Left ventricle myocardium inferior (tissue), 1 donor: ENCODE data around the gene SLC6A7. TPM values are rescaled to one million over a fixed set of nuclear protein-coding genes. Genes with fewer than 3 reads are reported as not detected.

ENCODE experiments used
- DNase-seq: peaks from one replicate; pipeline ENCODE4 v3.0.0-alpha.2; 2020
- H3K27ac ChIP-seq: fragments of 200-600 bp; replicated peaks from 2 replicates; pipeline ENCODE4 v1.8.0; 2021
- H3K27me3 ChIP-seq: fragments of 200-600 bp; 2 replicates; pipeline ENCODE4 v1.8.0; 2021; ENCODE audit warnings: low read depth
- H3K36me3 ChIP-seq: fragments of 200-600 bp; 2 replicates; pipeline ENCODE4 v1.8.0; 2021
- H3K4me1 ChIP-seq: fragments of 200-600 bp; 2 replicates; pipeline ENCODE4 v1.8.0; 2021
- H3K4me3 ChIP-seq: fragments of 200-600 bp; 2 replicates; pipeline ENCODE4 v1.8.0; 2021; ENCODE audit warnings: mild to moderate bottlenecking, moderate library complexity
- H3K9me3 ChIP-seq: fragments of 200-600 bp; replicated peaks from 2 replicates; pipeline ENCODE4 v1.8.0; 2021
- intact Hi-C: fragments of 100-400 bp; cut with micrococcal nuclease; formaldehyde crosslinking; loops from one replicate; pipeline ENCODE4 v1.11.0; 2022
- total RNA-seq: library from RNA; stranded (reverse); fragmentation: NEBNext Ultra II Directional; extraction: Animal tissue kit (Norgen Biotek cat#: 25700); gene quantifications from one replicate; pipeline ENCODE4 v1.2.1, GENCODE V29; 2021
- TF ChIP-seq, protein P1 (sequence below): fragments of 200-600 bp; IDR thresholded peaks from 2 replicates; pipeline ENCODE4 v1.8.0; 2021; ENCODE audit warnings: antibody characterized with exemption, mild to moderate bottlenecking, borderline replicate concordance
- donor health status: DM: no; HTN: yes; CAD: no; lungs with severe emphysema.

Gene SLC6A7
- total RNA-seq, 1 donor from 2014 or later, result not detected

DNA sequence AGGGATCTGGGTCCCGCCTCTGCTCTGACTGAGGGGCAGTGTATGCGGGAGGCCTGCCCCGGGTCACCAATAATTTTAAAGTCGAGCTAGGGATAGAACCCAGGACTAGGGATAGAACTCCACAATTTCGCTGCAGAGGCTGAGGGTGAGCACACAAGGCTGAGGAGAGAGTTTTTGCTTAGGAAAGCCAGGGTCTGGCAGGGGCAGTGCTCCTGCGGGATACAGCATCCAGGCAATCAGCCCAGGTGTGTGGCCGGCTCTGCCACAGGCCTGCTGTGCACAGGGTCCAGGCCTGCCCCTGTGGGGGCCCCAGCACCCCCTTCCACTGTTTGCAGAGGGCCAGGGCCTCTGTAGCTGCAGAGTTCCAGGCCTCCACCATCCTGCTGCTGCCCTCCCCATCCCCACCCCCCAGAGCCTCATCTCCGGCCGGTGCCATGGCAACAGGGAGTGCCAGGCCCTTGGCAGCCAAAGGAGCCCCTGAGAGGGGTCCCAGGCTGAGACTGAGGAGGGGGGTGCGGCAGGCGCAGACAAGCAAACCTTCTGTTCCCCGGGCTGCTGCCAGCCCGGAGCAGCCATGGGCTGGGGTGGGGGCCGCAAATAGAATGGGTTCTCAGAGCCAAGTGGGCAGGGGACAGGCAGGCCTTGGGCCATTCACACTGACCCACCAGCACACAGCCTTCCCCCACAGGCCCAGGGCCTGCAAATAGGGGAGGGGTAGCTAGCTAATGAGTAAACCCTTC lies 42.8 kb upstream of the SLC6A7 start:
- no peak for DNase-seq
- peak overlapping the region; percentile 69 for H3K4me3 ChIP-seq

DNA sequence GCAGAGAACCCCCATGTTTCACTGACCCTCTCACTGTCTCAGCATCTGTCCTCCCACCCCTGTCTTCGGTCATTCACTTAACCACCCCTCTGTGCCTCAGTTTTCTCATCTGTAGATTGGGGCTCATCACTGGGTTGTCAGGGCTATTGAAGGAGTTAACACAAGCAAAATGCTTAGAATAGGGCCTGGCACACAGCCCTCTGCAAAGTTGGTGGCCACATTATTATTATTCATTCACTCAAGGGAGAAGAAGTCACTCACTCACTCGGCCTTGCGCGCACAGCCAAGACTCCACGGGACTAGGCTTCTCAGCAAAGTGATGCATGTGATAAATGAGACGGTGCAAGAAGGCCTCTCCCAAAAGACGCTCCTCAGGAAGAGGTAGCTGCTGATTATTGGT lies 42.2 kb upstream of the SLC6A7 start:
- peak overlapping the region; percentile 89 for H3K27ac ChIP-seq
- no peaks in the 10 kb centered on the region for H3K36me3 ChIP-seq
- H3K4me3 ChIP-seq, result peak overlapping the region; percentile 69
- H3K4me1 ChIP-seq, result peaks cover 61% of the 10 kb centered on the region
- DNase-seq, result no peak
- intact Hi-C loops, result no loop called here
- TF ChIP-seq, protein P1, sequence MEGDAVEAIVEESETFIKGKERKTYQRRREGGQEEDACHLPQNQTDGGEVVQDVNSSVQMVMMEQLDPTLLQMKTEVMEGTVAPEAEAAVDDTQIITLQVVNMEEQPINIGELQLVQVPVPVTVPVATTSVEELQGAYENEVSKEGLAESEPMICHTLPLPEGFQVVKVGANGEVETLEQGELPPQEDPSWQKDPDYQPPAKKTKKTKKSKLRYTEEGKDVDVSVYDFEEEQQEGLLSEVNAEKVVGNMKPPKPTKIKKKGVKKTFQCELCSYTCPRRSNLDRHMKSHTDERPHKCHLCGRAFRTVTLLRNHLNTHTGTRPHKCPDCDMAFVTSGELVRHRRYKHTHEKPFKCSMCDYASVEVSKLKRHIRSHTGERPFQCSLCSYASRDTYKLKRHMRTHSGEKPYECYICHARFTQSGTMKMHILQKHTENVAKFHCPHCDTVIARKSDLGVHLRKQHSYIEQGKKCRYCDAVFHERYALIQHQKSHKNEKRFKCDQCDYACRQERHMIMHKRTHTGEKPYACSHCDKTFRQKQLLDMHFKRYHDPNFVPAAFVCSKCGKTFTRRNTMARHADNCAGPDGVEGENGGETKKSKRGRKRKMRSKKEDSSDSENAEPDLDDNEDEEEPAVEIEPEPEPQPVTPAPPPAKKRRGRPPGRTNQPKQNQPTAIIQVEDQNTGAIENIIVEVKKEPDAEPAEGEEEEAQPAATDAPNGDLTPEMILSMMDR, result no peak
- H3K27me3 ChIP-seq, result no peaks in the 10 kb centered on the region
- H3K9me3 ChIP-seq, result no peaks in the 10 kb centered on the region

More for the DNA sequence above, 42.8 kb upstream of the SLC6A7 start:
- peak overlapping the region; percentile 89 for H3K27ac ChIP-seq
- no peaks in the 10 kb centered on the region for H3K9me3 ChIP-seq
- no peaks in the 10 kb centered on the region for H3K27me3 ChIP-seq
- TF ChIP-seq, protein P1, result no peak
- intact Hi-C loops, result no loop called here
- no peaks in the 10 kb centered on the region for H3K36me3 ChIP-seq
- peaks cover 67% of the 10 kb centered on the region for H3K4me1 ChIP-seq

DNA sequence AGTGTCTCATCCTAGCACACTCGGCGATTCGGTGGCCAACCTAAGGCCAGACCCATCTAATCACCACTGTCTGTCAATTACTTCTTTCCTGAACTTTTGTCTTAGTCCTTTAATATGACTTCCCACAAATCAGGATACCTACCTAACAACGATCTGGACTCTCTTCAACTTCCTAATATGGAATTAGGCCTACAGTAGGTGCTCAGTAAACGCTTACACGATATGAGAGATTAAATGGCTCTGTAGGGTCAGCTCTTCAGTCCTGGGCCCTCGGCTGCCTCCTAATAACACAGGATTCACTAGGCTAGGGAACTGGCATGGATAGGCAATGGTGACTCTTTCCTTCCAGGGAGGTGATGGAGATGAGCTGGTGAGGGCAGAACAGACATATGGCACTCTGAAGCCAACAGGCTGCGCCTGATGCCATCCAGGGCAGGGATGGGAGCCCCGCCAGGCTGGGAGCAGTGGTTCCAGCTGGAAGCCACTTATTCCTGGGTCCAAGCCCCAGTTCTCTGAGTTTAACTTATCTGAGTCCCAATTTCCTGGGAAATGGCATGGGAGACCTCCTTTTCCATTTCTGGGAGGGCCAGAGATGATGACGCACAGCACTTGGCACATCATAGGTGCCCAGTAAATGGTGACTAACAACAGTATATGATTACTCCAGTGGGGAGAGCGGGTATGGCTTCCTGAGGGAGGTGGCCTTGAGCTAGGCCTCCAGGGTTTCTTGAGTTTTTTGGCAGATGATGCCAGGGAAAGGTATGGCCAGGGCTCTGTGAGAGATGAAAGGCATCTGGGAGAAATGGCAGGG lies 41.5 kb upstream of the SLC6A7 start:
- peaks cover 54% of the 10 kb centered on the region for H3K4me1 ChIP-seq

DNA sequence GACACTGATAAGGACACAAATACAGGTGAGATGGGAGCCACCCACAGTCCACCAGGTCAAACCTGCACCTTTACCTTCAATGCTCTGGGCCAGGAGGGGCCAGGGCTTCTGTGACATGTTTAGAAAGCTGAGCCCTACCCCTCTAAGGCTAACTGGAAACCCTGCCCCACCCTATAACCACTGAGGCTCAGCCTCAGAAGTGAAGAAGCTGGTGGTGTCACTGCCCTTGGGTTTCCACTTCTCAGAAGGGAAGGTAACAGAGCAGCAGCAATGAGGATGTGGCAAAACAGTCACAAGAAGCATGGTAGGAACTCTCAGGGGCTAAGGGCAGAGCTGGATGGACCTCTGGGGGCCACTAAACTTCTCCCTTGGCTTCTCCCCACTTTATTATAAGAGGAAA lies 40.2 kb upstream of the SLC6A7 start:
- H3K27me3 ChIP-seq, result no peaks in the 10 kb centered on the region
- no peak for DNase-seq
- H3K36me3 ChIP-seq, result no peaks in the 10 kb centered on the region
- H3K4me3 ChIP-seq, result peak overlapping the region; percentile 69
- intact Hi-C loops, result loop anchor here (10.0 kb wide), 1 partner anchor 205 kb away; the partner anchor contains the start of gene TCOF1
- H3K27ac ChIP-seq, result peak overlapping the region; percentile 89
- no peaks in the 10 kb centered on the region for H3K9me3 ChIP-seq
- H3K4me1 ChIP-seq, result peaks cover 43% of the 10 kb centered on the region
- TF ChIP-seq, protein P1, result no peak

More for the DNA sequence above, 41.5 kb upstream of the SLC6A7 start:
- DNase-seq, result no peak
- no peaks in the 10 kb centered on the region for H3K36me3 ChIP-seq
- H3K4me3 ChIP-seq, result peak overlapping the region; percentile 69
- H3K27me3 ChIP-seq, result no peaks in the 10 kb centered on the region
- TF ChIP-seq, protein P1, result no peak
- peak overlapping the region; percentile 89 for H3K27ac ChIP-seq
- H3K9me3 ChIP-seq, result no peaks in the 10 kb centered on the region
- intact Hi-C loops, result no loop called here

DNA sequence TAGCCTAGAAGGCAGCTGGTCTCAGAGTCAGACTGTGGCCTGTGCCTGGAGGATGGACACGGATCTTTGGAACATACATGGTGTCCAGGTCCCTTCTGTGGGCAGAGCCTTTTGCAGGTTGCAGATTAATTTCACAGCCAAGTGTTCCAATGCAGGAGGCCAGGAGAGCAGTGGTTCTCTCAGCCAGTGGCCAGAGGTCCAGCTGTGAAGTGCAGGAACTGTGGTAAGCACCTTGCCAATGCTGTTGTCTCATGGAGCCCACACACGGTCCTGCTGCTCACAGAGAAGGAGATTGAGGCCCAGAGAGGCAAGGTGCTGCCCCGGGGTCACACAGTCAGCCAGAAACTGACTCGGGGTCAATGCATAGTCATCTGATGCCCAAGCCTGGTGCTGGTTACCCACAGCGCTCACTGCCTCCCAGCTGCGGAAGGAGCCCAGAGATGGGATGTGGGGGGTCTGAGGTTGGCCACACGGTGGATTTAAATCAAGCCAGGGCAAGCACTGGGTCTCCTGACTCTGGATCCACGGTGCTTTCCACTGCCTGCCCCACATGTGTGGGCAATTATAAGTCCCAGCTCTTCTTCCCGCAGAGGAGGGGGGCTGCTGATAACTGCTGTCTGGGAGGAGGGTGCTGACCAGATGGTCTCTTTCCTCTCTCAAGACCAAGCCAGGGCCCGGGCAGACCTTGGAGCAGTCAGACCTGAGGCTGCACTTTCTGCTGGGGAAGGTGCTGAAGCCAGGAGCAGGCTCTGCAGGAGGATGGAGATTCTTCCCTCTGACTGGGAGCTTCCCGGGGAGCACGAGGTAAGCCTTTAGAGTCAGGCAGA lies 37.0 kb upstream of the SLC6A7 start:
- Histone ChIP-seq H3K4me1 (peaks cover 37% of the 10 kb centered on the region), H3K27ac (peak overlapping the region; percentile 89), H3K36me3 (no peaks in the 10 kb centered on the region), H3K9me3 (no peaks in the 10 kb centered on the region), H3K27me3 (no peaks in the 10 kb centered on the region), H3K4me3 (peak overlapping the region; percentile 69)
- TF ChIP-seq, protein P1, result no peak
- intact Hi-C loops, result loop anchor here (10.0 kb wide), 1 partner anchor 202 kb away; the partner anchor contains the start of gene TCOF1
- no peak for DNase-seq
